SK-MEL-5 (cell line): ENCODE results near the gene ZNF138. TPM values are rescaled to one million over a fixed set of nuclear protein-coding genes. Genes with fewer than 3 reads are reported as not detected.
A peak's percentile ranks its signal among the peaks of the same experiment; 100 is the strongest.
"Not testable (repeated sequence)": the region's sequence is repeated elsewhere in the genome, so short reads cannot be mapped to it uniquely, and the experiment has no call there.

ENCODE experiments used
- DNase-seq: peaks from one replicate; pipeline ENCODE4 v3.0.0-alpha.2; 2016; ENCODE audit warnings: low read depth, low spot score
- in situ Hi-C: cut with HindIII; loops from 2 replicates; pipeline ENCODE4 v1.10.0; 2016; ENCODE audit warnings: low sequenced_read_pairs, high pct_unique_total_duplicates, low pct_unique_long_range_greater_than_20kb
- total RNA-seq: library from RNA; depleted of rRNA; stranded (reverse); fragments of >200 nt; shearing (Covaris generic); gene quantifications from 2 replicates; pipeline ENCODE4 v1.2.3, GENCODE V29; 2014

ZNF138 gene
- total RNA-seq, 1 experiment from 2014 or later, result 12.1 TPM

GRCh38 chr7:64830926-64831325 lies 36.7 kb downstream of the ZNF138 start:
- in situ Hi-C loops, result no loop called here
- no peak for DNase-seq

GRCh38 chr7:64832136-64832535 lies 37.9 kb downstream of the ZNF138 start:
- in situ Hi-C loops, result no loop called here
- DNase-seq, result no peak

- no peak for DNase-seq
- in situ Hi-C loops, result no loop called here
These were observed 40.8 kb downstream of the ZNF138 start for GRCh38 chr7:64834989-64835388.

DNA sequence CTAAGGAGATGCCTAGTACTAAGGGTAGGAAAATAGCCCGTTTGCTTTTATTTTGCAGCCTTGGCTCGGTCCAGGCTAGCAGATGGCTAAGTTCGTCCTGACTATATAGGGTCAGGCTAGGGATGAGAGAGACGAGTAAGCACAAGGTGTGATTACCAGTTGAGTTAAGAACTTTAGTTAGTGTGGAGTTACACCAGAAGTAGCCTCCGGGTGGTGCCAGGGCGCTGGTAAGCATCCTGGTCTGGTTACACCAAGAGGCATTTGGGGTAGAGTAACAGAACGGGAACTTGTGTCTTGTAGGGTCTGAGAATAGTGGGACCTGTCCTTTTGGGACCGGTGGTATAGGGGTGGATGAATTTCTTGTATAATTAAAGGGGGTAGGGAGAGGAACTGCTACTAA lies 41.6 kb downstream of the ZNF138 start:
- DNase-seq, in situ Hi-C loops: not testable (repeated sequence)

GRCh38 chr7:64838051-64838450 lies 43.8 kb downstream of the ZNF138 start:
- DNase-seq, in situ Hi-C loops: not testable (repeated sequence)

DNA sequence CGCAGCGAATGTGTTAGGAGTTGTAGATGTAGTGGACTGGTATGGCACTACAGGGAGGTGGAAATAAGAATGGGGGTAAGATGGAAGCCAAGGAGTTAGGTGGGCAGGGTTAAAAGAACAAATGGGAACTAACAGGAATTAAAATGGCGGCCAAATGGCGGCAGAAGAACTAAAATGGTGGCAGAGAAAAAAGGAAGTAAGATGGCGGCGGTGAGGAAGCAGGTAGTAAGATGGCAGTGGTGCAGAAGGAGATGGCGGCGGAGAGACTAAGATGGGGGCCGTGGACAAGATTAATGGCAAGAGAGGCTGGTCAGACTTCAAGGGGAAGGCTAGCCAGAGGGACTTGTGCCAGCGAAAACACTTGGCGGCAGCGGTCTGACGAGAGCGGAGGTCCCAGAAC lies 44.5 kb downstream of the ZNF138 start:
- DNase-seq, result no peak
- in situ Hi-C loops, result no loop called here

GRCh38 chr7:64839910-64840309 lies 45.7 kb downstream of the ZNF138 start:
- in situ Hi-C loops, result no loop called here
- DNase-seq, result no peak

GRCh38 chr7:64849250-64849923 lies 55.2 kb downstream of the ZNF138 start:
- in situ Hi-C loops, result no loop called here
- no peak for DNase-seq

GRCh38 chr7:64849924-64850499 lies 55.8 kb downstream of the ZNF138 start:
- no peak for DNase-seq
- in situ Hi-C loops, result no loop called here

DNA sequence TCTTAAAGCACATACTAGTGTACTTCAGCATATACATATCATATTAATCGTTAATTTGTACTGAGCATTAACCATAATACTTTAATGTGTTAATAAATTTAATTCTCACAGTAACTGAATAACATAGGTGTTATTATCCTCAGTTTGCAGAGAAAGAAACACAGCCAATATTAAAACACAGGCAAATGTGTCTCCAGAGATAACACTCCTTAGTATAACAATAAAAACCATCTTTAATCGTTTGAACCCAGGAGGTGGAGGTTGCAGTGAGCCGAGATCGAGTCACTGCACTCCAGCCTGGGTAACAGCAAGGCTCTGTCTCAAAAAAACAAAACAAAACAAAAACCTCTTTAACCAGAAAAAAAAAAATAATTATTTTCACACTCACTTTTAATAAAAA lies 59.5 kb downstream of the ZNF138 start:
- in situ Hi-C loops, result no loop called here
- no peak for DNase-seq

DNA sequence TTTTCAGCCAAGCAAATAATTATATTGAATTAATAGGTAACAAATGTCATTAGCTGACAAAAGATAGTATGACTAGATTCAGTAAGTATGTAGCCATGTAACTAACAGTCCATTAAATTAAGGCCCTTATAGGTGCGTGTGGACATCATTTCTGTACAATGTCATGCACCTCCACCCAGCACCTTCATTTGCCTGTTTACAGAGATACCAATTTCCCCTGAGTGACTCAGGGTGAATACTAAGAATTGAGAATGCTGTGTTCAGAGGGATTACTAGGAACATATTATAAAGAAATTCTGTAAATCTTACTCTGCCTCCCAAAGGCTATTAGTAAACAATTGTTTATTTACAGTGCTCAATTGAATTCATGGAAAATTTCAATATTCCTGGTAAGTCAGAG lies 60.7 kb downstream of the ZNF138 start:
- in situ Hi-C loops, result no loop called here

GRCh38 chr7:64863021-64863420 lies 68.8 kb downstream of the ZNF138 start:
- in situ Hi-C loops, result no loop called here
- DNase-seq, result no peak

More for the DNA sequence above, 60.7 kb downstream of the ZNF138 start:
- DNase-seq, result no peak

- in situ Hi-C loops, DNase-seq: not testable (repeated sequence)
These were observed 69.3 kb downstream of the ZNF138 start for GRCh38 chr7:64863530-64863929.

DNA sequence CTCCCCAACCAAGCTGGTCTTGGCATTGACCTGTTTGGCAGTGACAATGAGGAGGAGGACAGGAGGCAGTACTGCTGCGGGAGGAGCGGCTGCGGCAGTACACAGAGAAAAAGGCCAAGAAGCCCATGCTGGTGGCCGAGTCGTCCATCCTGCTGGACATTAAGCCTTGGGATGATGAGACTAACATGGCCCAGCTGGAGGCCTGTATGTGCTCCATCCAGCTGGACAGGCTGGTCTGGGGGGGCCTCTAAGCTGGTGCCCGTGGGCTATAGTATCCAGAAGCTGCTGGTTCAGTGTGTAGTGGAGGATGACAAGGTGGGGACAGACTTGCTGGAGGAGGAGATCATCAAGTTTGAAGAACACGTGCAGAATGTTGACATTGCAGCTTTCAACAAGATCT lies 69.7 kb downstream of the ZNF138 start:
- DNase-seq, result no peak
- in situ Hi-C loops, result no loop called here

- in situ Hi-C loops, result no loop called here
- DNase-seq, result no peak
These were observed 73.7 kb downstream of the ZNF138 start for GRCh38 chr7:64867863-64868440.

- DNase-seq, result no peak
- in situ Hi-C loops, result no loop called here
These were observed 74.3 kb downstream of the ZNF138 start for GRCh38 chr7:64868499-64868898.

DNA sequence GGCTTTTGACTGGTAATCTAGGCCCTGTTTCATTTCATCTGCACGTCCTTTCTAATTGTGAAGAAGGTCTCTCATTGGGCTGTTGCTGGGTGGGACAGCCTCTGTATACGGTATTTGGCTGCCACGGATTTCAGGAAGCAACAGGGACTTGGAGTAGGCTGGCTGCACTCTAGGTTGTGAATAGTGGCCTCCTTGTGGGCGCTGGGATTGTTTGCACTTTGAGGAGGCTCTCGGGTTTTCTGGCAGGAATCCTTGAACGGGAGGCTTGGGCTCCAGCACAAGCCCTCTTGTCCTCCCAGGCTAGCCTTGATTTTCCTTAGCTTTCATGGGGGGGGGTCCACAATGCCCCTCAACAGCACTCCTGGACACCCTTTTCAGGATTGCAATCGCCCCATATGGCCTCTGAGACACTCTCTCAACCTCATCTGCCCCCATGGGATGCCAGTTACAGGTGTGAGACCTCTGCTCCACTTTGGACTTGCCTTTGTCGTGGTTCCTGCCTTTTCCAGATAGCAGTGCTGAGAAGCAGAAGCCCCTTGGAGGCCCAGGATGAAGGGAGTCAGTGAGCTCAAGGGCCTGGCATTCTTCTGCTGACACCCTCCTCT lies 75.0 kb downstream of the ZNF138 start:
- in situ Hi-C loops, result no loop called here
- peak; percentile 28 for DNase-seq

DNA sequence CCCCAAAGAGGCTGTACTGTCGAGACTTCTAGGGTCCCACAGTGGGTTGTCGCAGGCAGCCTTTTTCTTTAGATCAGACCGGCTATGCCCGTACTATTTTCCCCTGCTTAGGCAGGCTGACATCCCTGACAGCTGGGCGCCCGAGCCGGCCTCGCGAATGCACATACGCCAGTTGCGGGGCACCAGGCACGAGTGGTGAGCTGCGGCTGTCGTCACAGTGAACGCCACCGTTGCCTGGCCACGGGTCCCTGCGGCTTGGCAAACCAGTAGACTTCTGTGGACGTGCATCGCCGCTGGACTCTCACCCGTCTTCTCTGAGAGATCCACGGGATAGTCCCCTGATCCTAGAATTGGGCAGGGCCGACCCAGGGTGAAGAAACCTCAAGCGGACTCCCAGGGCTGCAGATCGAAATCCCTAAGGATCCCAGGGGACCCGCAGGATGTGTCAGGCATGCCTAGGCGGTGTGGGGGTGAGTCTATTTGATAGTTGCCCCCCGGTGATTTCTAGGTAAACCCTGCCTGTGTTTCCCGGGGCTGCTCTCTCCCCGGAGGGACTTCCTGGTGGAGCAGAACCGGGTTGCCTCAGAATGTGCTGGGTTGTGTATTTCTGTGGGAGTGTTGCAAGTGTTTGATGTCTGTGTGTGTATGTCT lies 75.8 kb downstream of the ZNF138 start:
- no peak for DNase-seq
- in situ Hi-C loops, result no loop called here
